WTC11 (cell line): ENCODE data around the gene WDR31. TPM values are rescaled to one million over a fixed set of nuclear protein-coding genes. Genes with fewer than 3 reads are reported as not detected.

Source experiments
- ATAC-seq: fragments of 200-7000 bp; cut with Tn5 transposase; 2 replicates; pipeline ENCODE4 v1.10.0; 2021; ENCODE audit warnings: mild to moderate bottlenecking, moderate library complexity
- CTCF ChIA-PET: fragments of 300-600 bp; sonication (Branson Sonifier 250); formaldehyde crosslinking; loops from one replicate; lab custom pipeline; 2021; ENCODE audit warnings: antibody characterized with exemption; lab: Charles Lee
- POLR2A ChIA-PET: fragments of 350-600 bp; sonication (Branson Sonifier 250); formaldehyde crosslinking; loops from one replicate; lab custom pipeline; 2021; ENCODE audit warnings: antibody characterized with exemption; lab: Charles Lee
- DNase-seq: peaks from one replicate; pipeline ENCODE4 v3.0.0; 2021; ENCODE audit warnings: low spot score
- H3K27ac Mint-ChIP-seq: 2 replicates; pipeline ENCODE4 v1.8.0; 2021; ENCODE audit warnings: mixed read lengths
- H3K27me3 Mint-ChIP-seq: 2 replicates; pipeline ENCODE4 v1.8.0; 2021; ENCODE audit warnings: low read depth, mild to moderate bottlenecking, moderate library complexity, mixed read lengths
- H3K36me3 Mint-ChIP-seq: 2 replicates; pipeline ENCODE4 v1.8.0; 2021; ENCODE audit warnings: mixed read lengths
- H3K4me1 Mint-ChIP-seq: 2 replicates; pipeline ENCODE4 v1.8.0; 2022; ENCODE audit warnings: mixed read lengths
- H3K4me3 Mint-ChIP-seq: 2 replicates; pipeline ENCODE4 v1.8.0; 2021; ENCODE audit warnings: mild to moderate bottlenecking, moderate library complexity, mixed read lengths
- H3K9me3 Mint-ChIP-seq: 2 replicates; pipeline ENCODE4 v1.8.0; 2021; ENCODE audit warnings: mixed read lengths
- ARID4B ChIP-seq: sonication (generic); formaldehyde crosslinking; IDR thresholded peaks from 2 replicates; pipeline ENCODE4 v1.8.0; 2023; ENCODE audit warnings: missing genetic modification reagents, mild to moderate bottlenecking, borderline replicate concordance
- ATF3 ChIP-seq: sonication (generic); formaldehyde crosslinking; conservative IDR thresholded peaks from 2 replicates; pipeline ENCODE4 v1.8.1; 2022; ENCODE audit warnings: mild to moderate bottlenecking, missing genetic modification reagents
- CTCF ChIP-seq: fragments of 200-600 bp; IDR thresholded peaks from 2 replicates; pipeline ENCODE4 v1.8.0; 2022; ENCODE audit warnings: antibody characterized with exemption
- ETV6 ChIP-seq: sonication (generic); formaldehyde crosslinking; IDR thresholded peaks from 2 replicates; pipeline ENCODE4 v1.8.1; 2022; ENCODE audit warnings: mild to moderate bottlenecking, missing genetic modification reagents
- HMGA2 ChIP-seq: fragments of 250-450 bp; sonication (Bioruptor Pico); IDR thresholded peaks from 2 replicates; pipeline ENCODE4 v1.4.0; 2021; ENCODE audit warnings: mild to moderate bottlenecking, moderate library complexity
- MLX ChIP-seq: sonication (generic); formaldehyde crosslinking; IDR thresholded peaks from 2 replicates; pipeline ENCODE4 v1.8.1; 2023; ENCODE audit warnings: mild to moderate bottlenecking, missing genetic modification reagents, moderate library complexity
- NFYB ChIP-seq: sonication (generic); formaldehyde crosslinking; conservative IDR thresholded peaks from 2 replicates; pipeline ENCODE4 v1.8.0; 2022; ENCODE audit warnings: low read depth, missing genetic modification reagents
- NR3C1 ChIP-seq: sonication (generic); formaldehyde crosslinking; conservative IDR thresholded peaks from 2 replicates; pipeline ENCODE4 v1.8.1; 2023; ENCODE audit warnings: low read depth, mild to moderate bottlenecking, missing genetic modification reagents
- PREB ChIP-seq: sonication (generic); formaldehyde crosslinking; IDR thresholded peaks from 2 replicates; pipeline ENCODE4 v1.8.1; 2022; ENCODE audit warnings: mild to moderate bottlenecking, missing genetic modification reagents, moderate library complexity, borderline replicate concordance
- RELA ChIP-seq: sonication (generic); formaldehyde crosslinking; IDR thresholded peaks from 2 replicates; pipeline ENCODE4 v1.8.1; 2022; ENCODE audit warnings: missing genetic modification reagents, mild to moderate bottlenecking, borderline replicate concordance
- RORB ChIP-seq: fragments of 250-450 bp; sonication (Bioruptor Pico); IDR thresholded peaks from 2 replicates; pipeline ENCODE4 v1.9.0; 2021; ENCODE audit warnings: mild to moderate bottlenecking
- TP53 ChIP-seq: sonication (generic); formaldehyde crosslinking; IDR thresholded peaks from 2 replicates; pipeline ENCODE4 v1.8.1; 2023; ENCODE audit warnings: mild to moderate bottlenecking, missing genetic modification reagents
- USF1 ChIP-seq: sonication (generic); formaldehyde crosslinking; IDR thresholded peaks from 2 replicates; pipeline ENCODE4 v1.8.0; 2022; ENCODE audit warnings: mild to moderate bottlenecking, missing genetic modification reagents
- ZNF138 ChIP-seq: sonication (generic); formaldehyde crosslinking; conservative IDR thresholded peaks from 2 replicates; pipeline ENCODE4 v1.8.1; 2022; ENCODE audit warnings: mild to moderate bottlenecking, moderate library complexity, missing genetic modification reagents
- ZNF317 ChIP-seq: sonication (generic); formaldehyde crosslinking; IDR thresholded peaks from 2 replicates; pipeline ENCODE4 v1.8.1; 2023; ENCODE audit warnings: low read depth, mild to moderate bottlenecking, moderate library complexity, missing genetic modification reagents, borderline replicate concordance
- ZNF425 ChIP-seq: fragments of 250-450 bp; sonication (Bioruptor Pico); conservative IDR thresholded peaks from 2 replicates; pipeline ENCODE4 v1.9.0; 2021; ENCODE audit warnings: mild to moderate bottlenecking
- total RNA-seq: library from RNA; stranded (reverse); gene quantifications from 3 replicates; pipeline ENCODE4 v1.2.3, GENCODE V29; 2021

Gene WDR31
- total RNA-seq, 1 experiment from 2014 or later: 0.37 TPM

GRCh38 chr9:113349445-113350094 lies 9.5 kb upstream of the WDR31 start, which contains the start of gene BSPRY (continued):
- TF ChIP-seq ETV6 (CRISPR knock-in tag): 0 out of 2 replicates have a peak, but pooled peaks have one; percentile 34
- TF ChIP-seq, all 79 proteins: peak for 10

GRCh38 chr9:113349066-113349444 lies 9.0 kb upstream of the WDR31 start:
- Mint-ChIP-seq H3K4me1 (peaks cover 19% of the 10 kb centered on the region), H3K27me3 (peaks cover 39% of the 10 kb centered on the region), H3K36me3 (no peaks in the 10 kb centered on the region), H3K27ac (no peak overlapping the region), H3K4me3 (peak overlapping the region; percentile 79), H3K9me3 (no peaks in the 10 kb centered on the region)
- ATAC-seq (peak; percentile 7; the same call in 1 of the 2 replicates), DNase-seq (no peak)
- TF ChIP-seq TP53 (no peak), RELA (no peak), ZNF317 (CRISPR knock-in tag) (no peak), NR3C1 (no peak), ARID4B (CRISPR knock-in tag) (no peak)
- ChIA-PET POLR2A (interaction anchor here (1.1 to 1.5 kb wide), 2 partner anchors 9 to 28 kb away, joined by 3 to 15 read pairs; partner anchors contain the start of genes HDHD3 and WDR31), CTCF (interaction anchor here (0.8 to 3.0 kb wide), 10 partner anchors 9 to 306 kb away, joined by 3 to 16 read pairs (median 4); partner anchors contain the start of genes ALAD, C9orf43, CDC26 and POLE3)

GRCh38 chr9:113348437-113348836 lies 8.4 kb upstream of the WDR31 start:
- DNase-seq (no peak), ATAC-seq (no peak)
- no peaks in the 10 kb centered on the region for H3K36me3 Mint-ChIP-seq
- 0 out of 2 replicates have a peak overlapping the region, but pooled peaks have one; percentile 16 for H3K4me3 Mint-ChIP-seq
- H3K4me1 Mint-ChIP-seq: peaks cover 19% of the 10 kb centered on the region
- H3K27me3 Mint-ChIP-seq: peaks cover 43% of the 10 kb centered on the region
- no peaks in the 10 kb centered on the region for H3K9me3 Mint-ChIP-seq
- H3K27ac Mint-ChIP-seq: no peak overlapping the region
- ChIA-PET CTCF (interaction anchor here (0.8 to 3.0 kb wide), 10 partner anchors 8 to 307 kb away, joined by 3 to 16 read pairs (median 4); partner anchors contain the start of genes ALAD, CDC26, PRPF4 and RGS3), POLR2A (interaction anchor here (0.6 to 1.5 kb wide), 2 partner anchors 8 to 1198 kb away, joined by 3 to 15 read pairs; partner anchors contain the start of gene WDR31)
- TF ChIP-seq MLX (CRISPR knock-in tag) (no peak), CTCF (no peak), RORB (CRISPR knock-in tag) (no peak), PREB (CRISPR knock-in tag) (no peak), ATF3 (no peak), ZNF425 (CRISPR knock-in tag) (no peak), USF1 (CRISPR knock-in tag) (no peak), NFYB (CRISPR knock-in tag) (no peak), HMGA2 (no peak), ZNF138 (no peak)
